HG03060 (cell line): Measurements from ENCODE around the gene VPS13D.

Experiments used
- ATAC-seq: cut with Tn5 transposase; IDR thresholded peaks from one replicate; pipeline ENCODE4 v1.9.1; 2021; ENCODE audit warnings: low read depth, moderate number of reproducible peaks; ENCODE audit not compliant: unreplicated experiment

VPS13D gene

GRCh38 chr1:12542616-12543592 is 313.1 kb downstream of the VPS13D start:
- ATAC-seq: no peak

- no peak for ATAC-seq
These were observed 313.9 kb downstream of the VPS13D start for GRCh38 chr1:12543740-12544154.

GRCh38 chr1:12544357-12544756 is 314.5 kb downstream of the VPS13D start:
- ATAC-seq: no peak

- no peak for ATAC-seq
These were observed 315.2 kb downstream of the VPS13D start for GRCh38 chr1:12544992-12545391.

- no peak for ATAC-seq
These were observed 317.1 kb downstream of the VPS13D start for GRCh38 chr1:12546771-12547585.

GRCh38 chr1:12547586-12548225 is 317.9 kb downstream of the VPS13D start:
- ATAC-seq: no peak

GRCh38 chr1:12548279-12548972 is 318.6 kb downstream of the VPS13D start:
- ATAC-seq: no peak

GRCh38 chr1:12548973-12549459 is 319.2 kb downstream of the VPS13D start:
- ATAC-seq: no peak

- no peak for ATAC-seq
These were observed 319.9 kb downstream of the VPS13D start for GRCh38 chr1:12549460-12550349.

GRCh38 chr1:12551584-12551983 is 321.8 kb downstream of the VPS13D start:
- ATAC-seq: no peak

- no peak for ATAC-seq
These were observed 322.5 kb downstream of the VPS13D start for GRCh38 chr1:12552111-12552888.

- ATAC-seq: no peak
These were observed 323.4 kb downstream of the VPS13D start for GRCh38 chr1:12552951-12553921.

GRCh38 chr1:12553963-12554362 is 324.1 kb downstream of the VPS13D start:
- ATAC-seq: no peak

GRCh38 chr1:12554521-12555305 is 324.9 kb downstream of the VPS13D start:
- no peak for ATAC-seq

- no peak for ATAC-seq
These were observed 325.9 kb downstream of the VPS13D start for GRCh38 chr1:12555411-12556367.
